Keratinocyte (primary cell): ENCODE measurements around the gene PMPCB. TPM values are rescaled to one million over a fixed set of nuclear protein-coding genes. Genes with fewer than 3 reads are reported as not detected.
A peak's percentile ranks its signal among the peaks of the same experiment; 100 is the strongest.
"Not testable (repeated sequence)": the region's sequence is repeated elsewhere in the genome, so short reads cannot be mapped to it uniquely, and the experiment has no call there.

Source experiments
- DNase-seq: peaks from one replicate; pipeline ENCODE4 v3.0.0-alpha.2; 2011; ENCODE audit warnings: low read depth, missing footprints, low spot score
- FAIRE-seq: peaks from 2 replicates; lab custom pipeline; 2011; peaks lifted over from hg19 to GRCh38; lab: Jason Lieb, UNC
- H2AFZ ChIP-seq: 2 replicates; pipeline ENCODE4 v1.6.0; 2012; ENCODE audit warnings: low read length, control low read depth, inconsistent platforms; ENCODE audit not compliant: control insufficient read depth
- H3K27ac ChIP-seq: 2 replicates; pipeline ENCODE4 v1.5.1; 2011; ENCODE audit warnings: low read length; ENCODE audit not compliant: control insufficient read depth, insufficient read depth
- H3K27me3 ChIP-seq: 3 replicates; pipeline ENCODE4 v1.6.0; 2011; ENCODE audit warnings: low read length; ENCODE audit not compliant: control insufficient read depth, insufficient read depth; ENCODE audit errors: extremely low read depth
- H3K36me3 ChIP-seq, 2 experiments: 2 replicates in 1 of 2; 3 replicates in 1 of 2; pipeline ENCODE4 v1.5.1; 2011; ENCODE audit warnings: low read length in 2 of 2, mild to moderate bottlenecking in 1 of 2; ENCODE audit not compliant: control insufficient read depth in 2 of 2, insufficient read depth in 2 of 2; ENCODE audit errors: extremely low read depth in 1 of 2
- H3K4me1 ChIP-seq: 3 replicates; pipeline ENCODE4 v1.5.1; 2011; ENCODE audit warnings: low read length; ENCODE audit not compliant: control insufficient read depth, insufficient read depth; ENCODE audit errors: extremely low read depth
- H3K4me2 ChIP-seq: 3 replicates; pipeline ENCODE4 v1.6.0; 2011; ENCODE audit warnings: low read depth, low read length; ENCODE audit not compliant: control insufficient read depth, insufficient read depth; ENCODE audit errors: extremely low read depth
- H3K4me3 ChIP-seq, 3 experiments: fragments of 200-600 bp in 1 of 3; sonication (generic) in 1 of 3; 2 replicates in 2 of 3; 3 replicates in 1 of 3; pipeline ENCODE4 v1.5.1; 2011 to 2016; ENCODE audit warnings: low read length in 3 of 3, mild to moderate bottlenecking in 3 of 3, control low read depth in 2 of 3, inconsistent platforms in 1 of 3, low read depth in 1 of 3, mixed read lengths in 1 of 3, mixed run types in 1 of 3, moderate library complexity in 1 of 3; ENCODE audit not compliant: control insufficient read depth in 2 of 3, insufficient read depth in 2 of 3; ENCODE audit errors: extremely low read depth in 1 of 3
- H3K79me2 ChIP-seq: 2 replicates; pipeline ENCODE4 v1.6.0; 2012; ENCODE audit warnings: low read length; ENCODE audit not compliant: control insufficient read depth, insufficient read depth
- H3K9ac ChIP-seq: 3 replicates; pipeline ENCODE4 v1.6.0; 2011; ENCODE audit warnings: low read length; ENCODE audit not compliant: control insufficient read depth, insufficient read depth; ENCODE audit errors: extremely low read depth
- H3K9me1 ChIP-seq: 3 replicates; pipeline ENCODE4 v1.6.0; 2011; ENCODE audit warnings: low read length; ENCODE audit not compliant: control insufficient read depth, insufficient read depth; ENCODE audit errors: extremely low read depth
- H3K9me3 ChIP-seq: 2 replicates; pipeline ENCODE4 v1.5.1; 2012; ENCODE audit warnings: low read depth, low read length; ENCODE audit not compliant: control insufficient read depth
- H4K20me1 ChIP-seq: 3 replicates; pipeline ENCODE4 v1.6.0; 2011; ENCODE audit warnings: low read length; ENCODE audit not compliant: control insufficient read depth, insufficient read depth; ENCODE audit errors: extremely low read depth
- EZH2 ChIP-seq: IDR thresholded peaks from one replicate; pipeline ENCODE4 v1.6.1; 2012; ENCODE audit warnings: inconsistent platforms, mild to moderate bottlenecking, low read length, moderate library complexity
- dilution Hi-C: fragments of 300-500 bp; cut with MboI; formaldehyde crosslinking; loops from one replicate; pipeline ENCODE4 v1.7.0; 2020; ENCODE audit warnings: low sequenced_read_pairs; ENCODE audit not compliant: extremely low pct_ligation_motif_present
- polyA plus RNA-seq, 5 experiments: library from polyadenylated mRNA; depleted of rRNA in 3 of 5; stranded (reverse) in 3 of 5; stranded (forward) in 1 of 5; unstranded in 1 of 5; fragments of >200 nt; gene quantifications; 1 replicate in 1 of 5; 2 replicates in 3 of 5; 3 replicates in 1 of 5; pipeline versions ENCODE4 v1.2.1 to v1.2.3, GENCODE V29; 2011 to 2012; ENCODE audit warnings: missing spikeins in 2 of 5, low read depth in 1 of 5, low replicate concordance in 1 of 5
- TF ChIP-seq, protein P1 (sequence below), 3 experiments: IDR thresholded peaks in 1 of 3; conservative IDR thresholded peaks in 1 of 3; optimal IDR thresholded peaks in 1 of 3; 2 replicates in 2 of 3; 3 replicates in 1 of 3; pipeline versions ENCODE3 to v1.5.1; 2011; ENCODE audit warnings: low read length in 3 of 3, mild to moderate bottlenecking in 3 of 3, moderate library complexity in 2 of 3, control low read depth in 1 of 3, inconsistent platforms in 1 of 3; ENCODE audit not compliant: insufficient read depth in 2 of 3; ENCODE audit errors: extremely low read depth in 1 of 3

The PMPCB gene
- polyA plus RNA-seq, 1 donor (not counting 4 experiments of a cell fraction or from before 2014, with no cell fraction given), result 79.2 TPM

DNA sequence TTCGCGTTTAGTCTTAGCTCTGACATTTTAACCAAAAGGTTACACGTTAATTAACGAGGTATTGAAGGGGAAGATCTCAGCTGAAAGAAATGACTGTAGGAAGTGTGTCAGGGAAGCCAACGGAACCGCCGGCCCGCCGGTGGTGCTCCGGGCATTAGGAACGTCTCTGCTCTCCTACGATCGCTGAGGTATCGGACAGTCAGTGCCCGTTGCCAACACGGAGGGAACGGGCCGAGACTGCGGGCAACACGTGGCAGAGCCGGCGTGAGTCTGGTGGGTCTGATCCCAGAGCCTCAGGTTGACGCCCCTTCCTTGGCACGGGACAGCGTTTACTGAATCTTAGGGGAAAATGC lies 16.5 kb upstream of the PMPCB start:
- H4K20me1 ChIP-seq, H3K9me3 ChIP-seq, H3K27me3 ChIP-seq, dilution Hi-C loops, H3K79me2 ChIP-seq, H3K9me1 ChIP-seq, H3K36me3 ChIP-seq, FAIRE-seq, DNase-seq, H3K4me1 ChIP-seq, H3K27ac ChIP-seq: not testable (repeated sequence)
- H2AFZ ChIP-seq, result peak overlapping the region; percentile 80
- peak overlapping the region; percentile 65 for H3K4me2 ChIP-seq
- H3K9ac ChIP-seq, result peak overlapping the region; percentile 9
- H3K4me3 ChIP-seq, result peak overlapping the region; percentile 46 to 62 (median 62)

DNA sequence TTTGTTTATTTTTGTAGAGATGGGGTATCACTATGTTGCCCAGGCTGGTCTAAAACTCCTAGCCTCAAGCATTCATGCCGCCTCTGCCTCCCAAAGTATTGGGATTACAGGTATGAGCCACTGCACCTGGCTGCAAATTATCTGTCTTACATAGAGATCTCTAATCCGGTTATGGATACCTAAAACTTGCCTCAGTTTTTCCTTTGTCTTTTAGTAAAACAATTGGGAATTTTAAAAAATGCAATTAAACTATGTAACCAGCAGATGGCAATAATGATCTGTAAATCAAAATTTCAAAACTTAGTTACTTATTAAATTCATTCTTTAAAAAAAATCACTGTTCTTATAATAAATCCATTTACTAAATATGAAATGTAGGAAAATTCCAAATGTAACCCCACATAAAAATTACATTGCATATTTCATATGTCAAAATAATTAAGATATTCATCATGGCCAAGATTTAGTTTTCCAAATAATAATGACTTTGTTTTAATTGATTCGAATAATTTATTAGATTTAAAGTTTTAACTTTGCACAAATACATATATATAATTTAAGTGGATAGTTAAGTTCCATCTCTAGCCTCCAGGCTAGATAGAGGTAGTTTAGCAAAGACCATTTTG lies 14.3 kb upstream of the PMPCB start:
- H3K27me3 ChIP-seq, H3K9me1 ChIP-seq, H3K4me3 ChIP-seq, H3K4me1 ChIP-seq, H2AFZ ChIP-seq, H3K9me3 ChIP-seq, H3K79me2 ChIP-seq, H3K36me3 ChIP-seq, H4K20me1 ChIP-seq, H3K27ac ChIP-seq, H3K4me2 ChIP-seq, DNase-seq, H3K9ac ChIP-seq, dilution Hi-C loops, FAIRE-seq: not testable (repeated sequence)

DNA sequence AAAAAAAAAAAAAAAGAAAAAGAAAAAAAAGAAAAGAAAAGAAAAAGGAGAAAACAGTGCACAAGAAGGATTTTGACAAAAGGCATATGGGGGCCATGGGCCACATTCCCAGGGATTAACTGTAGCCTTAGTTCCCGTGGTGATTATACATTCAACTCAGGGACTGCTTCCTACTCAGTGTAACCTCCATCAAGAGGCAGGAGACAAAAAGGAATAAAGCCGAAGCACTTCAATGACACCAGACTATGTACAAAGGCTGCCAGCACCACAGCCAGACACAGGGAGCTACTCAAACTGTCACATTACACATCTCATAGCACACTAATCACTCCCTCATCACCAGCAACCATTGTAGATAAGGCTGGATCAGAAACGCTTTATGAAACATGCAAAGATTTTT lies 5.1 kb upstream of the PMPCB start:
- dilution Hi-C loops, result no loop called here
- no peaks in the 10 kb centered on the region for H3K9me3 ChIP-seq
- no peak overlapping the region for H3K27ac ChIP-seq
- FAIRE-seq (no peak), DNase-seq (no peak)
- H2AFZ ChIP-seq, result no peak overlapping the region
- H3K79me2 ChIP-seq, result no peaks in the 10 kb centered on the region
- H3K4me1 ChIP-seq, result no peaks in the 10 kb centered on the region
- H3K4me3 ChIP-seq, result no peak overlapping the region
- H3K9me1 ChIP-seq, result no peaks in the 10 kb centered on the region
- H3K4me2 ChIP-seq, result no peak overlapping the region
- no peaks in the 10 kb centered on the region for H3K27me3 ChIP-seq
- TF ChIP-seq EZH2, result no peak
- TF ChIP-seq, protein P1, sequence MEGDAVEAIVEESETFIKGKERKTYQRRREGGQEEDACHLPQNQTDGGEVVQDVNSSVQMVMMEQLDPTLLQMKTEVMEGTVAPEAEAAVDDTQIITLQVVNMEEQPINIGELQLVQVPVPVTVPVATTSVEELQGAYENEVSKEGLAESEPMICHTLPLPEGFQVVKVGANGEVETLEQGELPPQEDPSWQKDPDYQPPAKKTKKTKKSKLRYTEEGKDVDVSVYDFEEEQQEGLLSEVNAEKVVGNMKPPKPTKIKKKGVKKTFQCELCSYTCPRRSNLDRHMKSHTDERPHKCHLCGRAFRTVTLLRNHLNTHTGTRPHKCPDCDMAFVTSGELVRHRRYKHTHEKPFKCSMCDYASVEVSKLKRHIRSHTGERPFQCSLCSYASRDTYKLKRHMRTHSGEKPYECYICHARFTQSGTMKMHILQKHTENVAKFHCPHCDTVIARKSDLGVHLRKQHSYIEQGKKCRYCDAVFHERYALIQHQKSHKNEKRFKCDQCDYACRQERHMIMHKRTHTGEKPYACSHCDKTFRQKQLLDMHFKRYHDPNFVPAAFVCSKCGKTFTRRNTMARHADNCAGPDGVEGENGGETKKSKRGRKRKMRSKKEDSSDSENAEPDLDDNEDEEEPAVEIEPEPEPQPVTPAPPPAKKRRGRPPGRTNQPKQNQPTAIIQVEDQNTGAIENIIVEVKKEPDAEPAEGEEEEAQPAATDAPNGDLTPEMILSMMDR (optimal IDR thresholded peaks at IDR 0.05 in 1 of 3, IDR thresholded peaks at IDR 0.05 in 1 of 3, conservative IDR thresholded peaks at IDR 0.05 in 1 of 3; ENCODE audit: extremely low read depth in 1 of 3, insufficient read depth in 2 of 3, low read length in 3 of 3), result no peak
- no peaks in the 10 kb centered on the region for H4K20me1 ChIP-seq
- H3K9ac ChIP-seq, result no peak overlapping the region
- H3K36me3 ChIP-seq, result no peaks in the 10 kb centered on the region
